Body of pancreas (tissue), 4 donors: Measurements from ENCODE around the gene SP110.

Experiments used
- POLR2A ChIP-seq, 3 donors: fragments of 450-650 bp; IDR thresholded peaks; one replicate each; pipeline ENCODE4 v1.6.1; 2016; ENCODE audit warnings: antibody characterized with exemption in 3 of 3, mild to moderate bottlenecking in 2 of 3
- TF ChIP-seq, protein P1 (sequence below), 7 experiments: fragments of 450-650 bp in 4 of 7; fragments of 200-600 bp in 3 of 7; sonication (generic) in 3 of 7; IDR thresholded peaks; one replicate each; pipeline ENCODE4 v1.5.1; 2016 to 2019; ENCODE audit warnings: antibody characterized with exemption in 7 of 7

DNA sequence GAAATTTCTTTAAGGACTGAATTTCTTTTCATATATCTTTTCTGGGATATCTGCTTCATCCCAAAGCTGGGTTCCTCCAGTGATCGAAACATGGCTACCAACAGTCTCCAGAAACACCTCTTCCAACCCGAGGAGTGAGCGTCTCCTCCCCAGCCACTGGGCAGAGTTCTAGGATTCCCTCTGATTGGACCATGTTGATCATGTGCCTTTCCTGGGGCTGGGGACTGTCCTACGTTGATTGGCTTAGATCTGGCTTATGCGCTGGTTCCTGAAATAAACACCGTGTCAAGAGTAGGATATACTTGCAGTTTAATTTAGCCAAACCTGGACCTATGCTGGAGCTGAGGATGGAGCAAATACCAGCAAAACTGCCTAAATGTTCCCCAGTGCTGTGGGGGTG lies 95.5 kb downstream of the SP110 start:
- TF ChIP-seq, protein P1, sequence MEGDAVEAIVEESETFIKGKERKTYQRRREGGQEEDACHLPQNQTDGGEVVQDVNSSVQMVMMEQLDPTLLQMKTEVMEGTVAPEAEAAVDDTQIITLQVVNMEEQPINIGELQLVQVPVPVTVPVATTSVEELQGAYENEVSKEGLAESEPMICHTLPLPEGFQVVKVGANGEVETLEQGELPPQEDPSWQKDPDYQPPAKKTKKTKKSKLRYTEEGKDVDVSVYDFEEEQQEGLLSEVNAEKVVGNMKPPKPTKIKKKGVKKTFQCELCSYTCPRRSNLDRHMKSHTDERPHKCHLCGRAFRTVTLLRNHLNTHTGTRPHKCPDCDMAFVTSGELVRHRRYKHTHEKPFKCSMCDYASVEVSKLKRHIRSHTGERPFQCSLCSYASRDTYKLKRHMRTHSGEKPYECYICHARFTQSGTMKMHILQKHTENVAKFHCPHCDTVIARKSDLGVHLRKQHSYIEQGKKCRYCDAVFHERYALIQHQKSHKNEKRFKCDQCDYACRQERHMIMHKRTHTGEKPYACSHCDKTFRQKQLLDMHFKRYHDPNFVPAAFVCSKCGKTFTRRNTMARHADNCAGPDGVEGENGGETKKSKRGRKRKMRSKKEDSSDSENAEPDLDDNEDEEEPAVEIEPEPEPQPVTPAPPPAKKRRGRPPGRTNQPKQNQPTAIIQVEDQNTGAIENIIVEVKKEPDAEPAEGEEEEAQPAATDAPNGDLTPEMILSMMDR (IDR thresholded peaks at IDR 0.05): no peak
- TF ChIP-seq POLR2A (IDR thresholded peaks at IDR 0.05): no peak
